Heart right ventricle (tissue), 16 donors: ENCODE results near the gene DGKI. TPM values are rescaled to one million over a fixed set of nuclear protein-coding genes. Genes with fewer than 3 reads are reported as not detected.

Experiments used
- ATAC-seq, 8 donors: fragments of 200-7000 bp; cut with Tn5 transposase; one replicate each; pipeline ENCODE4 v1.9.1; 2020; ENCODE audit warnings: mild to moderate bottlenecking in 8 of 8, moderate library complexity in 8 of 8, moderate number of reproducible peaks in 1 of 8
- DNase-seq, 2 donors: peaks; one replicate each; pipeline ENCODE4 v3.0.0-alpha.2; 2020
- H3K27ac ChIP-seq, 10 donors: fragments of 200-600 bp; sonication (generic) in 2 of 10; one replicate each; pipeline versions ENCODE4 v1.5.0 to v1.8.0; 2020 to 2022; ENCODE audit warnings: mild to moderate bottlenecking in 3 of 10
- H3K27me3 ChIP-seq, 7 donors: fragments of 200-600 bp; one replicate each; pipeline ENCODE4 v1.8.0; 2021 to 2022; ENCODE audit warnings: mild to moderate bottlenecking in 2 of 7
- H3K36me3 ChIP-seq, 9 donors: fragments of 200-600 bp; sonication (generic) in 1 of 9; one replicate each; pipeline versions ENCODE4 v1.5.0 to v1.8.0; 2020 to 2022; ENCODE audit warnings: mild to moderate bottlenecking in 2 of 9
- H3K4me1 ChIP-seq, 9 donors: fragments of 200-600 bp; sonication (generic) in 1 of 9; one replicate each; pipeline versions ENCODE4 v1.5.0 to v1.8.0; 2020 to 2022; ENCODE audit warnings: mild to moderate bottlenecking in 4 of 9
- H3K4me3 ChIP-seq, 10 donors: fragments of 200-600 bp; sonication (generic) in 2 of 10; one replicate each; pipeline versions ENCODE4 v1.5.0 to v1.8.0; 2020 to 2022; ENCODE audit warnings: mild to moderate bottlenecking in 7 of 10, moderate library complexity in 2 of 10
- H3K9me3 ChIP-seq, 11 donors: fragments of 200-600 bp in 10 of 11; sonication (generic) in 2 of 11; one replicate each; pipeline versions ENCODE4 v1.5.0 to v1.8.0; 2013 to 2022; ENCODE audit warnings: mild to moderate bottlenecking in 2 of 11, control low read depth in 1 of 11, moderate library complexity in 1 of 11
- WGBS, 2 donors: extraction: QIAGEN DNeasy Blood & Tissue Kit; methylation state at CpG; one replicate each; pipeline ENCODE4 v1.1.7; 2013; ENCODE audit warnings: inconsistent platforms in 1 of 2; 5-methylcytosine and 5-hydroxymethylcytosine counted together
- intact Hi-C, 10 donors: fragments of 100-400 bp; cut with DNase I; formaldehyde crosslinking; loops; one replicate each; pipeline versions ENCODE4 v1.11.1 to v1.14.2; 2022
- polyA plus RNA-seq, 2 donors: library from polyadenylated mRNA; stranded (reverse); fragments of 200-250 nt; gene quantifications; one replicate each; pipeline ENCODE4 v1.2.3, GENCODE V29; 2013
- total RNA-seq, 10 donors: library from RNA; stranded (reverse); fragmentation: NEBNext Ultra II Directional in 3 of 10; extraction: Animal tissue kit (Norgen Biotek cat#: 25700) in 3 of 10; gene quantifications; one replicate each; pipeline versions ENCODE4 v1.2.1 to v1.2.4, GENCODE V29; 2021 to 2023
- TF ChIP-seq, protein P1 (sequence below), 9 donors: fragments of 200-600 bp; sonication (generic) in 2 of 9; IDR thresholded peaks; one replicate each; pipeline versions ENCODE4 v1.5.0 to v1.8.0; 2021 to 2022; ENCODE audit warnings: antibody characterized with exemption in 9 of 9, mild to moderate bottlenecking in 5 of 9, moderate library complexity in 1 of 9
- donor health status: Arrhythmogenic right ventricular cardiomyopathy.
- donor health status: ischemic (EF 13 %, LVEDD 7.1; RV severe dilation, severe dysfunction).
- donor health status: healthy with polysubstance abuse.
- donor health status: DM: no; HTN: yes; CAD: no.
- donor health status: DM: no; HTN: no; CAD: no.
- donor health status: ischemic (EF 25% LVEDD 6.9; RV normal size, moderate dysfunction).
- donor health status: ischemic (EF 25% LVEDD 5.7; RV mildly dilated, moderate dysfunction).
- donor health status: healthy.
- donor health status: DM: yes; HTN: yes; CAD: no.
- donor health status: Ischemic cardiomyopathy.
- donor health status: ischemic (EF 35%, LVEDD 5.7; RV mildly dilated, moderate dysfunction).
- donor health status: nonischemic (EF 11% LVEDD 7.7; RV severe dilation, severe dysfunction).
- donor health status: DM: yes; HTN: yes; CAD: no.
- donor health status: PGD.
- donor health status: ischemic (EF 29% LVEDD 5.4; RV normal size, mild dysfunction).
- donor health status: nonischemic (EF 23%, LVEDD 6.1; RV moderate dilation, normal function).

Gene DGKI
- total and polyA plus RNA-seq, 12 donors: 0.16 to 2.6 (median 1.2) TPM

DNA sequence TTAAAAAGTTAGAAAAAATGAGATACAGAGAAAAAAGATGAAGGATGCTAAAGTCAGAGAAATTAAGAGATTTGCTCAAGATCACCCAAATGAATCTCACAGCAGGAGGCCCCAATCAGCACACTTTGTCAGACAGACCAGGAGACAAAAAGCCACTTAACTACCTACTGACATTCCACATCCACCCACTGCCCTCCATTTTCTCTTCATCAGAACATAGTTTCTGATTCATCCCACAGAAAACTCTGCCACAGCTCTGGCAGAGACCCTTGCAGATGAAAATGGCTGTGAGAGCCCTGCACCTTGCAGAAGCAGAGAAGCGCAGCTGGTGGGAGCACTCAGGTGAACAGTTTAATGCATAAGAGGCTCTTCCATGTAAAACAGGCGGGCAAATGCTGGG is 26.6 kb downstream of the DGKI start:
- Histone ChIP-seq H3K27ac (peak overlapping the region in 1 of 10 donors; percentile 22), H3K9me3 (no peaks in the 10 kb centered on the region), H3K4me3 (no peak overlapping the region), H3K27me3 (no peaks in the 10 kb centered on the region), H3K4me1 (peaks cover 0 to 14% (median 10%) of the 10 kb centered on the region in 9 donors), H3K36me3 (no peaks in the 10 kb centered on the region)
- ATAC-seq (no peak), DNase-seq (no peak)
- intact Hi-C loops: no loop called here
- 98 to 99% methylated on average over 2 of the region's 2 CpGs for WGBS, 2 donors
- TF ChIP-seq, protein P1, sequence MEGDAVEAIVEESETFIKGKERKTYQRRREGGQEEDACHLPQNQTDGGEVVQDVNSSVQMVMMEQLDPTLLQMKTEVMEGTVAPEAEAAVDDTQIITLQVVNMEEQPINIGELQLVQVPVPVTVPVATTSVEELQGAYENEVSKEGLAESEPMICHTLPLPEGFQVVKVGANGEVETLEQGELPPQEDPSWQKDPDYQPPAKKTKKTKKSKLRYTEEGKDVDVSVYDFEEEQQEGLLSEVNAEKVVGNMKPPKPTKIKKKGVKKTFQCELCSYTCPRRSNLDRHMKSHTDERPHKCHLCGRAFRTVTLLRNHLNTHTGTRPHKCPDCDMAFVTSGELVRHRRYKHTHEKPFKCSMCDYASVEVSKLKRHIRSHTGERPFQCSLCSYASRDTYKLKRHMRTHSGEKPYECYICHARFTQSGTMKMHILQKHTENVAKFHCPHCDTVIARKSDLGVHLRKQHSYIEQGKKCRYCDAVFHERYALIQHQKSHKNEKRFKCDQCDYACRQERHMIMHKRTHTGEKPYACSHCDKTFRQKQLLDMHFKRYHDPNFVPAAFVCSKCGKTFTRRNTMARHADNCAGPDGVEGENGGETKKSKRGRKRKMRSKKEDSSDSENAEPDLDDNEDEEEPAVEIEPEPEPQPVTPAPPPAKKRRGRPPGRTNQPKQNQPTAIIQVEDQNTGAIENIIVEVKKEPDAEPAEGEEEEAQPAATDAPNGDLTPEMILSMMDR (IDR thresholded peaks at IDR 0.05): no peak

DNA sequence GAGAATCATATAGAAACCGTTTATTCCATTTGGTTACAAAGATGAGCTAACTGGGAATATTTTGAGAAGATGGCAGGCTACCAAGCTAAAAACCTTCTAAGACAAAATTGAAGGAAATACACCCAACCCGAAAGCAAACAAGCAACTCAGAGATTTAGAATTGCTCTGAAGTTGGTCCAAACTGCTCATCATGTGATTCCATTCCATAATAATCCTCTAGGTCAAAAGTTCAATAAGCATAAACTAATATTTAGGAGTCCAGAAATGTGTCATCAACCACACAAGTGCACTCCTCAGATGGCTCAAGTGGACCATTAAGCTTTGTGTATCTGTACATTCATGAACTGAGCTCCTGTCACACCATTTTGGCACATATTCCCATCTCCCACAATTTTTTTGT is 28.7 kb downstream of the DGKI start:
- Histone ChIP-seq H3K27me3 (no peaks in the 10 kb centered on the region), H3K4me1 (peaks cover 0 to 14% (median 10%) of the 10 kb centered on the region in 9 donors), H3K4me3 (no peak overlapping the region), H3K27ac (no peak overlapping the region), H3K9me3 (no peaks in the 10 kb centered on the region), H3K36me3 (no peaks in the 10 kb centered on the region)
- DNase-seq (no peak), ATAC-seq (no peak)
- intact Hi-C loops: loop anchor here in 6 of 10 donors (5.0 to 10.0 kb wide), 4 partner anchors 67 to 197 kb away; no protein-coding TSS in a partner anchor
- TF ChIP-seq, protein P1 (IDR thresholded peaks at IDR 0.05): no peak
- 70 to 77% methylated on average over 2 of the region's 2 CpGs for WGBS, 2 donors

DNA sequence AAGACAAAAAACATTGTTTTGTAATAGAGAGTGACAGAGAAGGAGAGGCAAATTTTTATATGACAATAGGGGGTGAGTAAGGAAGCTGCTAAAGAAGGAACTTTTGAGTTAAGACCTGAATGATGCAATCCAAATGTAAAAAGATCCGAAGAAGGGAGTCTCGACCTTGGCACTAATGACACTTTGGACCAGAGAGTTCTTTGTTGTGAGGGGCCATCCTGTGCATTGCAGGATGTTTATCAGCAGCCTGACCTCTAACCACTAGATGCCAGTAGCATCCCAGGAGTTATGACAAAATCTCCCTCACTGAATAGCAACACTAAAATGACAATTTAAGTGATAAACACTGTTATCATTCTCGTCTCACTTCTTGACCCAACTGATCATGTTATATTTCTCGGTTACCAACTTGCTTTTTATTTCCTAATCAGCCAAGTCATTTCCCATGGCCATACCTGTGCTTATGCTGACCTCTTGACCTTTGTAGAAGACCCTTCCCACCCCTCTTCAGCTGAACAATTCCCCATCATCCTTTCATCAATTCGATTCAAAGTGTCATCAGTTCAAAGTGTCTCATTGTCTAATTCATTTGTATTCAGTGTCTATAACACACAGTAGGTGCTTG is 30.0 kb downstream of the DGKI start:
- Histone ChIP-seq H3K9me3 (no peaks in the 10 kb centered on the region), H3K27me3 (no peaks in the 10 kb centered on the region), H3K27ac (no peak overlapping the region), H3K36me3 (no peaks in the 10 kb centered on the region), H3K4me1 (peaks cover 0 to 14% (median 10%) of the 10 kb centered on the region in 9 donors), H3K4me3 (no peak overlapping the region)
- no peak for DNase-seq
- ATAC-seq: peak in 1 of 8 donors; percentile 38
- WGBS, 2 donors: 47 to 49% methylated on average over 5 of the region's 5 CpGs
- TF ChIP-seq, protein P1 (IDR thresholded peaks at IDR 0.05): peak in 7 of 9 donors; percentile 23 to 50 (median 43)
- intact Hi-C loops: loop anchor here in 7 of 10 donors (2.0 to 10.0 kb wide), 5 partner anchors 68 to 198 kb away; no protein-coding TSS in a partner anchor

DNA sequence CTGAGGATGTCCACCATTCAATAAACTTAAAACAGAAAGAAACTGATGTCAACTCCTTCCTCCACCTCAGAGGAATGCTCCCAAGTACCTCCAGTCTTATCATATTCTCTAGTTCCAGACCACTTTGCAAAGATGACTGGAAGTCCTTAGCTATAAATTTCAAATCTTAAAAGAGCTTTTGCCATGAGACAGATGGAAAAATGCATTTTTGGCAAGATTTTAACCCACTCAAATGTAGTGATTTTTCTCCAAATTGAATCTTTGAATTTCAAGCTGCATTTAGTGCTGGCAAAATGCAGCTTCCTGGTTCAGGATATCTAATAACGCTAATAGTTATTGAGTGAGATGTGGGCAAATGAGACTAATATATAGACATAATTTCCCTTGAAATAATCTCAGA is 33.2 kb downstream of the DGKI start:
- ATAC-seq (no peak), DNase-seq (no peak)
- Histone ChIP-seq H3K4me1 (no peaks in the 10 kb centered on the region), H3K36me3 (no peaks in the 10 kb centered on the region), H3K27ac (no peak overlapping the region), H3K9me3 (no peaks in the 10 kb centered on the region), H3K4me3 (no peak overlapping the region), H3K27me3 (no peaks in the 10 kb centered on the region)
- TF ChIP-seq, protein P1 (IDR thresholded peaks at IDR 0.05): no peak
- intact Hi-C loops: loop anchor here in 5 of 10 donors (5.0 to 10.0 kb wide), 4 partner anchors 61 to 201 kb away; no protein-coding TSS in a partner anchor
- WGBS, 2 donors: 81% methylated on average over 1 of the region's 1 CpG
